ENCODE results near the gene AOX1. TPM values are rescaled to one million over a fixed set of nuclear protein-coding genes. Genes with fewer than 3 reads are reported as not detected.

Gene AOX1
- total RNA-seq, 2 donors from 2014 or later: 24.8 to 47.9 TPM

DNA sequence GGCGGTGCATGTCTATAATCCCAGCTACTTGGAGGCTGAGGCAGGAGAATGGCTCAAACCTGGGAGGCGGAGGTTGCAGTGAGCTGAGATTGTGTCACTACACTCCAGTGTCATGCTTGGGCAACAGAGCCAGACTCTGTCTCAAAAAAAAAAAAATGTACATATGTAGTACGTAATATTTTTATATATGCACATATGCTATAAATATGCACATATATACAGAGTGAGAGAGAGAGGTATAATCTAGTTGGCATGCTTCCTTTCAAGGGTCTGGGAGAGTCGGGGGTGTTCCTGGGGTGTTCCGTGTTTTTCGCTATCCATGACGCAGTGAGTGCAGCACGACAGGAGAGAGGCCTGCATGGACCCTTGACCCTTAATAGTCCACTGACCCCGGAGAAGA is 83.5 kb downstream of the AOX1 start:
- TF ChIP-seq, protein P1, sequence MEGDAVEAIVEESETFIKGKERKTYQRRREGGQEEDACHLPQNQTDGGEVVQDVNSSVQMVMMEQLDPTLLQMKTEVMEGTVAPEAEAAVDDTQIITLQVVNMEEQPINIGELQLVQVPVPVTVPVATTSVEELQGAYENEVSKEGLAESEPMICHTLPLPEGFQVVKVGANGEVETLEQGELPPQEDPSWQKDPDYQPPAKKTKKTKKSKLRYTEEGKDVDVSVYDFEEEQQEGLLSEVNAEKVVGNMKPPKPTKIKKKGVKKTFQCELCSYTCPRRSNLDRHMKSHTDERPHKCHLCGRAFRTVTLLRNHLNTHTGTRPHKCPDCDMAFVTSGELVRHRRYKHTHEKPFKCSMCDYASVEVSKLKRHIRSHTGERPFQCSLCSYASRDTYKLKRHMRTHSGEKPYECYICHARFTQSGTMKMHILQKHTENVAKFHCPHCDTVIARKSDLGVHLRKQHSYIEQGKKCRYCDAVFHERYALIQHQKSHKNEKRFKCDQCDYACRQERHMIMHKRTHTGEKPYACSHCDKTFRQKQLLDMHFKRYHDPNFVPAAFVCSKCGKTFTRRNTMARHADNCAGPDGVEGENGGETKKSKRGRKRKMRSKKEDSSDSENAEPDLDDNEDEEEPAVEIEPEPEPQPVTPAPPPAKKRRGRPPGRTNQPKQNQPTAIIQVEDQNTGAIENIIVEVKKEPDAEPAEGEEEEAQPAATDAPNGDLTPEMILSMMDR (IDR thresholded peaks at IDR 0.05): no peak
- TF ChIP-seq POLR2AphosphoS5 (IDR thresholded peaks at IDR 0.05) (no peak), POLR2A (IDR thresholded peaks at IDR 0.05) (no peak)
- no peak for DNase-seq (ENCODE audit: low spot score)
- H3K27me3 ChIP-seq (replicated peaks; ENCODE audit: insufficient read depth): no peaks in the 10 kb centered on the region
- peaks cover 11% of the 10 kb centered on the region for H3K4me1 ChIP-seq (replicated peaks)
- H3K27ac ChIP-seq: no peak overlapping the region
- H3K9me3 ChIP-seq: no peaks in the 10 kb centered on the region
- 93% methylated on average over 9 of the region's 9 CpGs for WGBS
- H3K4me3 ChIP-seq: no peak overlapping the region
- H3K36me3 ChIP-seq: no peaks in the 10 kb centered on the region
- intact Hi-C loops (cut with DNase I): no loop called here

DNA sequence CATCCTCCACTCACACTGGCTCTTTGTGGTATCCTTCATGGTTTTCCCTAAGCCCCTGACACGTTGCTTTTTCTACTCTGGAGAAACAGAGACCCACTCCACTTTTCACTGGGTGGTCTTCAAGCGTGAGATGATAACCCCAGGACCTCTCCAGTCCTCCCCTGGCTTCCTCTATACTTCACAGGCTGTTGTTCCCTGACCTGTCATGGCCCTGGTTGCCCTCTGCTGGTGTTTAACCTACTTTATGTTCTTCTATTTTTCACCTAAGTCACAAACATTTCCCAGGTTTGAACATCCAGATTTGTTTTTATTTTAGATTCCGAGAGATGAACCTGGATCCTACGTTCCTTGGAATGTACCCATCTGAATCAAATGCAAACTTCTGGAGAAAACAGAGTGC is 84.5 kb downstream of the AOX1 start:
- WGBS: 70% methylated on average over 4 of the region's 4 CpGs
- Histone ChIP-seq H3K27ac (no peak overlapping the region), H3K27me3 (replicated peaks; ENCODE audit: insufficient read depth) (no peaks in the 10 kb centered on the region), H3K9me3 (no peaks in the 10 kb centered on the region), H3K4me3 (no peak overlapping the region), H3K4me1 (replicated peaks) (peaks cover 3% of the 10 kb centered on the region), H3K36me3 (no peaks in the 10 kb centered on the region)
- intact Hi-C loops (cut with DNase I): no loop called here
- no peak for DNase-seq (ENCODE audit: low spot score)
- TF ChIP-seq, protein P1 (IDR thresholded peaks at IDR 0.05): no peak
- TF ChIP-seq POLR2A (IDR thresholded peaks at IDR 0.05) (no peak), POLR2AphosphoS5 (IDR thresholded peaks at IDR 0.05) (no peak)

DNA sequence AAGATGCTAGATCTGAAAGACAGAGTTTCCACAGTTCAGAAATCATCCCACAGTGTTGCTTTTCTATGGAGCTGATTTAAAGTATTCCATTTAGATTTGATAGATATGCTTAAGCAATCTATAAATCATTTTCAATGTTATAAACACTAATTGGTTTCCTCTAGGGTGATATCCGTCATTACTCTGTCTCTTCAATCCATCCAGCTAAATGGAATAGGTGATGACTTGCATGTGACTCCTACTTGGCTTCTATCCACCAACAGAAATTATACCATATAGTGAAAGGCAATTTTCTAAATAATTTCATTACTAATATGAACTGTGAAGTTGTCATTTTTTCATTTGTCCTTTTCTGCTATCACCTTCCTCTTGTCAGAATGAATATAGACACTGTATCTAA is 84.9 kb downstream of the AOX1 start:
- intact Hi-C loops (cut with DNase I): no loop called here
- 86% methylated on average over 1 of the region's 1 CpG for WGBS

DNA sequence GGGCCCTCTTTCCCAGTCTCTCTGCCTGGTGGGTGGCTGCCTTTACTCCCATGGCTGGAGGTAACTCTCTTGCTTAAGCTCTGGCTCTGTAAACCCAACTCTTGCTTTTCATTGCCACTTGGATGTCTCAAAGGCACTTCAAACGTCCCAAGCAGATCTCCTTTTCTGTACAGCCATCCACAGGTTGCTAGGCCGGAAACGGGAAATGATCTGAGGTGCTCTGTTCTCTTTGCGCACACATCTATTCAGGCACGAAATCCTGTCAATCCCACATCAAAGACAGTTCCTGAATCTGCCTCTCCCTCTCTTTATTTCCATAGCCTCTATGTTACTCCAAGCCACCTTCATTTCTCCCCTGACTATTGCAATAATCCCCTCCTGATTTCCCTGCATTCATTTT is 87.4 kb downstream of the AOX1 start:
- no peak overlapping the region for H3K4me3 ChIP-seq
- no peak for DNase-seq (ENCODE audit: low spot score)
- no peak overlapping the region for H3K27ac ChIP-seq
- H3K4me1 ChIP-seq (replicated peaks): no peaks in the 10 kb centered on the region
- no peak for TF ChIP-seq POLR2A (IDR thresholded peaks at IDR 0.05)
- TF ChIP-seq POLR2AphosphoS5 (IDR thresholded peaks at IDR 0.05): no peak
- TF ChIP-seq, protein P1 (IDR thresholded peaks at IDR 0.05): no peak
- 83% methylated on average over 5 of the region's 5 CpGs for WGBS
- no peaks in the 10 kb centered on the region for H3K36me3 ChIP-seq
- intact Hi-C loops (cut with DNase I): no loop called here
- no peaks in the 10 kb centered on the region for H3K27me3 ChIP-seq (replicated peaks; ENCODE audit: insufficient read depth)
- H3K9me3 ChIP-seq: no peaks in the 10 kb centered on the region

More for the DNA sequence above, 84.9 kb downstream of the AOX1 start:
- Histone ChIP-seq H3K27me3 (replicated peaks; ENCODE audit: insufficient read depth) (no peaks in the 10 kb centered on the region), H3K27ac (no peak overlapping the region), H3K4me3 (no peak overlapping the region), H3K4me1 (replicated peaks) (peaks cover 2% of the 10 kb centered on the region), H3K9me3 (no peaks in the 10 kb centered on the region), H3K36me3 (no peaks in the 10 kb centered on the region)
- no peak for DNase-seq (ENCODE audit: low spot score)
- TF ChIP-seq, protein P1 (IDR thresholded peaks at IDR 0.05): no peak

DNA sequence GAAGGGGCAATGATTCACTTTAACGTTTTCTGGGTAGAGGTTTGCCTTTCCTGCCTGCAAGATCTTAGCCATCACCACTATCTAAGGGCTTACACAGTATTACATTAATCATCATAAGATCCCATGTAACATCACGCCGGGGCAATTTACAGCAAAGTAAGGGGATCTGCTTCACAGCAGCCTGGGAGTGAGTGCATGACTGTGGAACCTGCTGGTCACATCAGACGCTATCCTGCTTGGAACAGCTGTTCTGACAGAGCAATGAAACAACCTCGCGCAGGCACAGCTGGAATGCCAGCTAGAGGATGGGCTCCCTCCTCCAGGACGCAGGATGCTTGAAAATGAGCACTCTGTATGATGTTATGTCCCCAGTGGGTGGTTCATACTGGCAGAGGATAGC is 89.0 kb downstream of the AOX1 start:
- DNase-seq (ENCODE audit: low spot score): no peak
- no peak for TF ChIP-seq POLR2A (IDR thresholded peaks at IDR 0.05)
- TF ChIP-seq POLR2AphosphoS5 (IDR thresholded peaks at IDR 0.05): no peak
- no peak overlapping the region for H3K27ac ChIP-seq
- intact Hi-C loops (cut with DNase I): no loop called here
- H3K36me3 ChIP-seq: no peaks in the 10 kb centered on the region
- H3K4me3 ChIP-seq: no peak overlapping the region
- 78% methylated on average over 7 of the region's 7 CpGs for WGBS
- H3K27me3 ChIP-seq (replicated peaks; ENCODE audit: insufficient read depth): no peaks in the 10 kb centered on the region
- H3K4me1 ChIP-seq (replicated peaks): no peaks in the 10 kb centered on the region
- H3K9me3 ChIP-seq: no peaks in the 10 kb centered on the region

Data from prostate gland (tissue), 2 donors.